ENCODE results near the gene USP36.

GRCh38 chr17:78785663-78786057 is 55.0 kb downstream of the USP36 start:
- TF ChIP-seq CTCF (IDR thresholded peaks at IDR 0.05) (no peak), POLR2A (IDR thresholded peaks at IDR 0.05) (no peak)

Data from uterus (tissue), 2 donors.